Suppressor macrophage (primary cell): Measurements from ENCODE around the gene CPLX3.

Experiments
- DNase-seq, 4 experiments: peaks; one replicate each; pipeline ENCODE4 v3.0.0-alpha.2; 2020 to 2022

Gene CPLX3

GRCh38 chr15:74802862-74803447, 23.5 kb upstream of the CPLX3 start:
- DNase-seq, result no peak

- no peak for DNase-seq
Measured at GRCh38 chr15:74804935-74805334, 21.5 kb upstream of the CPLX3 start.

- DNase-seq, result no peak
Measured at GRCh38 chr15:74807282-74807681, 19.1 kb upstream of the CPLX3 start.

GRCh38 chr15:74808078-74808839, 18.2 kb upstream of the CPLX3 start:
- no peak for DNase-seq

GRCh38 chr15:74808840-74809229, 17.6 kb upstream of the CPLX3 start:
- DNase-seq, result no peak

- no peak for DNase-seq
Measured at GRCh38 chr15:74809242-74809641, 17.2 kb upstream of the CPLX3 start.

- DNase-seq, result no peak
Measured at GRCh38 chr15:74809956-74810355, 16.5 kb upstream of the CPLX3 start.

GRCh38 chr15:74812533-74812932, 13.9 kb upstream of the CPLX3 start, which contains the start of gene LMAN1L:
LMAN1L (plus strand) TSS chr15:74812835; CDS start chr15:74812855, 20 bp downstream.
- no peak for DNase-seq

- peak; percentile 28 to 70 (median 61) for DNase-seq
Measured at GRCh38 chr15:74815121-74815934, 11.1 kb upstream of the CPLX3 start.

GRCh38 chr15:74815961-74816360, 10.5 kb upstream of the CPLX3 start:
- no peak for DNase-seq

- DNase-seq, result no peak
Measured at GRCh38 chr15:74816624-74817369, 9.6 kb upstream of the CPLX3 start.

GRCh38 chr15:74817370-74817737, 9.1 kb upstream of the CPLX3 start:
- DNase-seq, result no peak

GRCh38 chr15:74820056-74820455, 6.4 kb upstream of the CPLX3 start:
- DNase-seq, result no peak

GRCh38 chr15:74821091-74821789, 5.2 kb upstream of the CPLX3 start:
- DNase-seq, result peak in 1 of 4 experiments; percentile 30

GRCh38 chr15:74821790-74822158, 4.7 kb upstream of the CPLX3 start:
- DNase-seq, result no peak

- DNase-seq, result no peak
Measured at GRCh38 chr15:74822233-74822632, 4.2 kb upstream of the CPLX3 start.

- no peak for DNase-seq
Measured at GRCh38 chr15:74823324-74823723, 3.1 kb upstream of the CPLX3 start.

GRCh38 chr15:74824976-74825375, 1.5 kb upstream of the CPLX3 start:
- DNase-seq, result no peak

GRCh38 chr15:74825866-74826265, 561 bp upstream of the CPLX3 start:
- no peak for DNase-seq

GRCh38 chr15:74826921-74827320, 494 bp downstream of the CPLX3 start:
- no peak for DNase-seq

- DNase-seq, result no peak
Measured at GRCh38 chr15:74827614-74828013, 1.2 kb downstream of the CPLX3 start.

- DNase-seq, result no peak
Measured at GRCh38 chr15:74828835-74829234, 2.4 kb downstream of the CPLX3 start.
